ENCODE results near the gene SLC30A4. TPM values are rescaled to one million over a fixed set of nuclear protein-coding genes. Genes with fewer than 3 reads are reported as not detected.

SLC30A4 gene
- total RNA-seq, 6 donors from 2014 or later = 1.4 to 7.3 (median 5.6) TPM

GRCh38 chr15:45435124-45435903 lies 87.2 kb downstream of the SLC30A4 start:
- 74 to 78% methylated on average over 8 of the region's 8 CpGs for WGBS, 2 donors
- DNase-seq (no peak), ATAC-seq (ENCODE audit: low FRiP score in 2 of 2) (no peak)
- no peak for TF ChIP-seq EP300 (IDR thresholded peaks at IDR 0.05)
- TF ChIP-seq POLR2AphosphoS5 (IDR thresholded peaks at IDR 0.05) = no peak
- TF ChIP-seq POLR2A (IDR thresholded peaks at IDR 0.05) = no peak
- TF ChIP-seq CTCF (IDR thresholded peaks at IDR 0.05) = no peak
- Histone ChIP-seq H3K4me1 (peaks cover 0 to 4% (median 2%) of the 10 kb centered on the region in 4 donors), H3K27me3 (no peaks in the 10 kb centered on the region), H3K27ac (no peak overlapping the region), H3K4me3 (no peak overlapping the region), H3K36me3 (no peaks in the 10 kb centered on the region), H3K9me3 (no peaks in the 10 kb centered on the region)

- no peaks in the 10 kb centered on the region for H3K9me3 ChIP-seq
- WGBS, 2 donors = 90 to 99% methylated on average over 2 of the region's 2 CpGs
- no peaks in the 10 kb centered on the region for H3K36me3 ChIP-seq
- no peak overlapping the region for H3K4me3 ChIP-seq
- no peak for DNase-seq
- no peak for TF ChIP-seq EP300 (IDR thresholded peaks at IDR 0.05)
- no peak for TF ChIP-seq CTCF (IDR thresholded peaks at IDR 0.05)
- no peak for TF ChIP-seq POLR2A (IDR thresholded peaks at IDR 0.05)
- TF ChIP-seq POLR2AphosphoS5 (IDR thresholded peaks at IDR 0.05) = no peak
- no peaks in the 10 kb centered on the region for H3K27me3 ChIP-seq
- peaks cover 0 to 8% (median 4%) of the 10 kb centered on the region in 4 donors for H3K4me1 ChIP-seq
- H3K27ac ChIP-seq = no peak overlapping the region
- no peak for ATAC-seq (ENCODE audit: low FRiP score in 2 of 2)
These were observed 88.4 kb downstream of the SLC30A4 start for GRCh38 chr15:45434078-45434567.

- ATAC-seq (ENCODE audit: low FRiP score in 2 of 2) = no peak
- Histone ChIP-seq H3K27me3 (no peaks in the 10 kb centered on the region), H3K4me1 (peaks cover 0 to 8% (median 4%) of the 10 kb centered on the region in 4 donors), H3K9me3 (no peaks in the 10 kb centered on the region), H3K36me3 (no peaks in the 10 kb centered on the region), H3K27ac (no peak overlapping the region), H3K4me3 (no peak overlapping the region)
- no peak for TF ChIP-seq POLR2AphosphoS5 (IDR thresholded peaks at IDR 0.05)
- no peak for TF ChIP-seq EP300 (IDR thresholded peaks at IDR 0.05)
- TF ChIP-seq CTCF (IDR thresholded peaks at IDR 0.05) = no peak
- no peak for TF ChIP-seq POLR2A (IDR thresholded peaks at IDR 0.05)
- DNase-seq = no peak
- WGBS, 2 donors = 87 to 96% methylated on average over 2 of the region's 2 CpGs
These were observed 91.0 kb downstream of the SLC30A4 start for GRCh38 chr15:45431511-45431910.

- Histone ChIP-seq H3K27ac (peak overlapping the region in 1 of 4 donors; percentile 51), H3K36me3 (no peaks in the 10 kb centered on the region), H3K27me3 (no peaks in the 10 kb centered on the region), H3K4me3 (peak overlapping the region in 3 of 4 donors; percentile 45 to 53 (median 51)), H3K9me3 (no peaks in the 10 kb centered on the region), H3K4me1 (peaks cover 0 to 8% (median 4%) of the 10 kb centered on the region in 4 donors)
- 19 to 37% methylated on average over 30 to 60 of the region's 73 CpGs for WGBS, 2 donors
- ATAC-seq (ENCODE audit: low FRiP score in 2 of 2) (peak; percentile 92 to 97), DNase-seq (peak; percentile 79 to 97)
- TF ChIP-seq EP300 (IDR thresholded peaks at IDR 0.05) = no peak
- peak in 1 of 4 donors; percentile 62 for TF ChIP-seq POLR2A (IDR thresholded peaks at IDR 0.05)
- TF ChIP-seq CTCF (IDR thresholded peaks at IDR 0.05) = peak; percentile 87 to 99 (median 98)
These were observed 92.4 kb downstream of the SLC30A4 start for GRCh38 chr15:45429941-45430792.

Small RNA genes within 50 kb of the gene (small RNA-seq; reads per million reads assigned to genes)
- 0 reads per million in 4 donors for gene DPPA5P2
- 0 reads per million in 4 donors for gene SNORA41B

Other genes with a start within 250 kb of the SLC30A4 start
- 10 to 100 TPM in 1 of 6 donors, 1 to 10 TPM in 5; 3.2 to 13.6 (median 6.6) TPM for gene GATM, start 144.2 kb downstream of the SLC30A4 start, total RNA-seq
- gene BLOC1S6, start 64.6 kb upstream of the SLC30A4 start, total RNA-seq = 10 to 100 TPM; 20.9 to 51.6 (median 36.9) TPM
- 100 to 1,000 TPM in 4 of 6 donors, 10 to 100 TPM in 2; 74.7 to 181 (median 110) TPM for gene SQOR, start 112.3 kb upstream of the SLC30A4 start, total RNA-seq